Measurements from ENCODE around the gene CALHM6.

GRCh38 chr6:116463301-116463700 is 2.1 kb downstream of the CALHM6 start:
- no peak for TF ChIP-seq SRY (CRISPR knock-in tag; IDR thresholded peaks at IDR 0.05)
- no peak for TF ChIP-seq FOXA1 (IDR thresholded peaks at IDR 0.05)
- no peak for TF ChIP-seq FOXA1 (CRISPR knock-in tag; IDR thresholded peaks at IDR 0.05)

All from HepG2 (cell line).